ENCODE results near the gene BHLHA15. TPM values are rescaled to one million over a fixed set of nuclear protein-coding genes. Genes with fewer than 3 reads are reported as not detected.

Gene BHLHA15
- total RNA-seq, 1 experiment from 2014 or later = 5.2 TPM

GRCh38 chr7:98185101-98185500 lies 26.1 kb upstream of the BHLHA15 start (continued):
- TF ChIP-seq REST (IDR thresholded peaks at IDR 0.05; ENCODE audit: low read depth) (no peak), ZFX (IDR thresholded peaks at IDR 0.05) (no peak), CBX3 (IDR thresholded peaks at IDR 0.05; ENCODE audit: low read depth) (no peak), YY1 (IDR thresholded peaks at IDR 0.05; ENCODE audit: extremely low read depth, insufficient replicate concordance, low read depth, low read length) (no peak), ZBTB33 (IDR thresholded peaks at IDR 0.05; ENCODE audit: extremely low read depth, insufficient replicate concordance, low read length) (no peak), EZH2 (IDR thresholded peaks at IDR 0.05) (no peak), POLR2A (IDR thresholded peaks at IDR 0.05; ENCODE audit: borderline replicate concordance, extremely low read depth, insufficient read depth, insufficient read length) (no peak), EGR1 (IDR thresholded peaks at IDR 0.05; ENCODE audit: low read depth) (no peak), JUND (IDR thresholded peaks at IDR 0.05) (no peak), ZNF274 (IDR thresholded peaks at IDR 0.05; ENCODE audit: low read depth, low read length) (no peak), RAD21 (IDR thresholded peaks at IDR 0.05; ENCODE audit: low read depth) (no peak)
